SU-DHL-6 (cell line): ENCODE measurements around the gene DALRD3.

Experiments used
- H2AFZ ChIP-seq: fragments of 200-600 bp; sonication (generic); 2 replicates; pipeline ENCODE4 v1.6.1; 2014; ENCODE audit warnings: low read depth, mild to moderate bottlenecking, moderate library complexity, mixed read lengths, antibody characterized with exemption, low read length; ENCODE audit not compliant: severe bottlenecking
- H3F3A ChIP-seq: fragments of 200-600 bp; shearing (Covaris generic); 2 replicates; pipeline ENCODE4 v1.6.0; 2016; ENCODE audit warnings: antibody characterized with exemption, mild to moderate bottlenecking; ENCODE audit not compliant: insufficient read depth
- H3K27ac ChIP-seq: fragments of 200-600 bp; sonication (generic); 2 replicates; pipeline ENCODE4 v1.5.1; 2016; ENCODE audit warnings: low read depth, mild to moderate bottlenecking, low read length, moderate library complexity, mixed read lengths
- H3K27me3 ChIP-seq: fragments of 200-600 bp; sonication (generic), shearing (Covaris generic); 2 replicates; pipeline ENCODE4 v1.6.0; 2014; ENCODE audit warnings: mild to moderate bottlenecking, low read length
- H3K36me3 ChIP-seq: fragments of 200-600 bp; sonication (generic); 2 replicates; pipeline ENCODE4 v1.6.1; 2014; ENCODE audit warnings: mild to moderate bottlenecking, low read length, mixed read lengths
- H3K4me2 ChIP-seq: fragments of 300-600, 200-600 bp; shearing (Covaris generic), sonication (generic); 2 replicates; pipeline ENCODE4 v1.6.0; 2014; ENCODE audit warnings: low read length, low read depth, mild to moderate bottlenecking; ENCODE audit not compliant: poor library complexity, severe bottlenecking
- H3K4me3 ChIP-seq: fragments of 200-600 bp; sonication (generic); 2 replicates; pipeline ENCODE4 v1.5.1; 2014; ENCODE audit warnings: antibody characterized with exemption, low read length, mild to moderate bottlenecking, mixed read lengths; ENCODE audit not compliant: insufficient read depth, poor library complexity, severe bottlenecking
- H3K79me2 ChIP-seq: fragments of 200-600 bp; sonication (generic); 2 replicates; pipeline ENCODE4 v1.6.1; 2014; ENCODE audit warnings: mild to moderate bottlenecking, low read length, moderate library complexity; ENCODE audit not compliant: insufficient read depth
- H3K9ac ChIP-seq: fragments of 200-600 bp; sonication (generic); 2 replicates; pipeline ENCODE4 v1.7.0; 2014; ENCODE audit warnings: mild to moderate bottlenecking, low read length
- H3K9me2 ChIP-seq: fragments of 200-600 bp; sonication (generic); replicated peaks from 2 replicates; pipeline ENCODE4 v1.6.1; 2014; ENCODE audit warnings: low read length; ENCODE audit not compliant: insufficient read depth
- H3K9me3 ChIP-seq: fragments of 200-600 bp; sonication (generic); 2 replicates; pipeline ENCODE4 v1.6.1; 2014; ENCODE audit warnings: low read length, mixed read lengths; ENCODE audit not compliant: insufficient read depth
- H4K20me1 ChIP-seq: fragments of 200-600 bp; sonication (generic); 2 replicates; pipeline ENCODE4 v1.6.1; 2014; ENCODE audit warnings: low read depth, mild to moderate bottlenecking, antibody characterized with exemption, low read length, moderate library complexity, mixed read lengths
- EZH2phosphoT487 ChIP-seq: fragments of 200-600 bp; sonication (generic), shearing (Covaris generic); conservative IDR thresholded peaks from 2 replicates; pipeline ENCODE4 v1.6.1; 2018; ENCODE audit warnings: mild to moderate bottlenecking, antibody characterized with exemption, low read length, moderate library complexity, mixed read lengths
- TF ChIP-seq, protein P1 (sequence below): fragments of 200-600 bp; sonication (generic); IDR thresholded peaks from one replicate; pipeline ENCODE4 v1.5.1; 2017; ENCODE audit warnings: antibody characterized with exemption, mild to moderate bottlenecking, low read length, moderate library complexity; ENCODE audit not compliant: insufficient read depth, poor library complexity, severe bottlenecking

The DALRD3 gene

DNA sequence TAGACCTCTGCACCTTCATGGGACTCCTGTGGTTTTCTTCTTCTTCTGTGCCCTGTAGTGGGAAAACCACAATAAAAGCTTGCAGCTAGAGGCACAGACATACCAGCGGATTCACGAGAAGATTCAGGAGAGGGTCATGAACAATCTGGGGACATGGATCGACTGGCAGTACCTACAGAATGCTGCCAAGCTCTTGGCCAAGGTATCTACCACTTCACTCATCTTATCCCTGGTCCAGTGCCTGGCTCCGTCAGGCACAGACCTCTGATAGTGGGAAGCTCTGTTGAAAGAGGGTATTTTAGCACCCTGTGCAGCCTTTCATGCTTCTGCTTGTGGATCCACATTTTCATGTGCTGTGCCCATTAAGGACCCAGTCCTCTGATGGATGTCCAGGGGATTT lies 38.1 kb downstream of the DALRD3 start:
- peaks cover 3% of the 10 kb centered on the region for H3K36me3 ChIP-seq
- no peak overlapping the region for H2AFZ ChIP-seq
- TF ChIP-seq, protein P1, sequence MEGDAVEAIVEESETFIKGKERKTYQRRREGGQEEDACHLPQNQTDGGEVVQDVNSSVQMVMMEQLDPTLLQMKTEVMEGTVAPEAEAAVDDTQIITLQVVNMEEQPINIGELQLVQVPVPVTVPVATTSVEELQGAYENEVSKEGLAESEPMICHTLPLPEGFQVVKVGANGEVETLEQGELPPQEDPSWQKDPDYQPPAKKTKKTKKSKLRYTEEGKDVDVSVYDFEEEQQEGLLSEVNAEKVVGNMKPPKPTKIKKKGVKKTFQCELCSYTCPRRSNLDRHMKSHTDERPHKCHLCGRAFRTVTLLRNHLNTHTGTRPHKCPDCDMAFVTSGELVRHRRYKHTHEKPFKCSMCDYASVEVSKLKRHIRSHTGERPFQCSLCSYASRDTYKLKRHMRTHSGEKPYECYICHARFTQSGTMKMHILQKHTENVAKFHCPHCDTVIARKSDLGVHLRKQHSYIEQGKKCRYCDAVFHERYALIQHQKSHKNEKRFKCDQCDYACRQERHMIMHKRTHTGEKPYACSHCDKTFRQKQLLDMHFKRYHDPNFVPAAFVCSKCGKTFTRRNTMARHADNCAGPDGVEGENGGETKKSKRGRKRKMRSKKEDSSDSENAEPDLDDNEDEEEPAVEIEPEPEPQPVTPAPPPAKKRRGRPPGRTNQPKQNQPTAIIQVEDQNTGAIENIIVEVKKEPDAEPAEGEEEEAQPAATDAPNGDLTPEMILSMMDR, result no peak
- no peak for TF ChIP-seq EZH2phosphoT487
- H3K27ac ChIP-seq, result no peak overlapping the region
- H3K79me2 ChIP-seq, result no peaks in the 10 kb centered on the region
- no peak overlapping the region for H3K4me2 ChIP-seq
- H3K4me3 ChIP-seq, result no peak overlapping the region
- no peak overlapping the region for H3K9ac ChIP-seq
- no peaks in the 10 kb centered on the region for H3K27me3 ChIP-seq
- no peaks in the 10 kb centered on the region for H4K20me1 ChIP-seq
- no peaks in the 10 kb centered on the region for H3K9me2 ChIP-seq
- no peaks in the 10 kb centered on the region for H3K9me3 ChIP-seq
- 0 out of 2 replicates have a peak, but pooled peaks cover 2% of the 10 kb centered on the region for H3F3A ChIP-seq

DNA sequence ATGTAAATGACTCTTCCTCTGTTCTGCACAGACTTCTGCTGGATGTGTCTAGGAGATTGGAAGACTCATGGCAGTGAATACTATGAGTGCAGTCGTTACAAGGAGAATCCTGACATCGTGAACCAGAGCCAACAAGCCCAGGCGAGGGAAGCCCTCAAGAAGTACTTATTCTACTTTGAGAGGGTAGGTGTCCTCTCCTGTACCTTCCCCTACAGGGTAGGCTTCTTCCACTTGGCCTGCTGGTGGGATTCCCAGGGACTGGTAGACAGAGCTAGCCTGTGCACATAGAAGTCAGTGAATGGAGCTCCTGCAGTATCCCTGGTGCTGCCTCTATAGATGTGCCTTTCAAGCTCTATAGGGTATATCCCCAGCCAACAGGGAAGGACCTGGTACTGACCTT lies 38.9 kb downstream of the DALRD3 start:
- Histone ChIP-seq H3K4me3 (no peak overlapping the region), H3K79me2 (no peaks in the 10 kb centered on the region), H3K36me3 (peaks cover 7% of the 10 kb centered on the region), H3K27me3 (no peaks in the 10 kb centered on the region), H4K20me1 (no peaks in the 10 kb centered on the region), H3K9me2 (no peaks in the 10 kb centered on the region), H3K9me3 (no peaks in the 10 kb centered on the region), H3K4me2 (no peak overlapping the region), H3K9ac (no peak overlapping the region), H3K27ac (no peak overlapping the region), H2AFZ (no peak overlapping the region), H3F3A (no peaks in the 10 kb centered on the region)
- TF ChIP-seq, protein P1, result no peak
- TF ChIP-seq EZH2phosphoT487, result no peak

DNA sequence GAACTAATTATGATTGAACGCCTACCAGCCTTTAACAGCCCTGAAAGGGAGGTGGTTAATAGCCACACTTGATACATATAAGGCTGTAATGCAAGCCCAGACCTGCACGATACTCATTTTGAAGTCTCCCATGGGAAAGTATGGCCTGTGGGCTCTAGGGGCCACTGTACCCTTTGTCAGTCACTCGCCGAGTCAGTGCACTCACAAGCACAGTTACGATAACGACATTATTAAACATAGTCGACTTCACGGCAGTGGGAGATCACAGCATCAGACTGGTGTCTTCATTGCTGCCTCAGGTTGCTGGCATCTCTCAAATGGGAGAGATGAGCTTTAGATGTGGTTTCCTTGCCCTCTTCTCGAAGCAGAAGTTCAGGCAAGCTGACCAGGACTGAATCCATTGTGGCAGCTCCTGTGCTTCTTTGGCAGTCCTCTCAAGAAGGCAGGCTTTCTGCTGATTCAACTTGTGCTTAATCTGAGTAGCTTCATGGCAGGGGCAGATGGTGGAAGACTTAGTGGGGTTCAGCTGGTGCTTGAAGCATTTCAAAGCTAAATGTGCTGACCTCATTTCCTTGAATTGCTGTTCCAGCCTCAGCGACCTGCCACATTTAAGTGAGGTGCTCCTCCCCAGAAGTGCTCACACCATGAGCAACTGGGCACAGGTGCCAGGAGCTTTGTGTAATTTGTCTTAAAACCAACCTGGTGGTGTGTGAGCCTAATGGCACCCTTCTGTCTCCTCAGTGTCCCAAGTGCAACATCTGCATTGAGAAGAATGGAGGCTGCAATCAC lies 44.1 kb downstream of the DALRD3 start:
- Histone ChIP-seq H3K27ac (no peak overlapping the region), H3K36me3 (peaks cover 13% of the 10 kb centered on the region)

More for the DNA sequence above, 44.1 kb downstream of the DALRD3 start:
- Histone ChIP-seq H3K4me2 (no peak overlapping the region), H3K79me2 (no peaks in the 10 kb centered on the region), H3F3A (no peaks in the 10 kb centered on the region), H4K20me1 (no peaks in the 10 kb centered on the region), H3K9me2 (no peaks in the 10 kb centered on the region), H2AFZ (no peak overlapping the region), H3K4me3 (no peak overlapping the region), H3K9me3 (no peaks in the 10 kb centered on the region), H3K9ac (no peak overlapping the region), H3K27me3 (no peaks in the 10 kb centered on the region)
- TF ChIP-seq, protein P1, result no peak
- TF ChIP-seq EZH2phosphoT487, result no peak
